WTC11 (cell line): ENCODE data around the gene YWHAH.

ENCODE experiments used
- CTCF ChIP-seq: fragments of 200-600 bp; IDR thresholded peaks from 2 replicates; pipeline ENCODE4 v1.8.0; 2022; ENCODE audit warnings: antibody characterized with exemption
- E2F5 ChIP-seq: sonication (generic); formaldehyde crosslinking; IDR thresholded peaks from 2 replicates; pipeline ENCODE4 v1.8.1; 2022; ENCODE audit warnings: mild to moderate bottlenecking, moderate library complexity, missing genetic modification reagents
- ERG ChIP-seq: fragments of 250-450 bp; sonication (Bioruptor Pico); IDR thresholded peaks from 2 replicates; pipeline ENCODE4 v1.8.0; 2021; ENCODE audit warnings: mild to moderate bottlenecking
- FOXJ3 ChIP-seq: sonication (generic); formaldehyde crosslinking; IDR thresholded peaks from 2 replicates; pipeline ENCODE4 v1.9.0; 2021; ENCODE audit warnings: missing genetic modification reagents, mild to moderate bottlenecking, borderline replicate concordance
- NFATC4 ChIP-seq: fragments of 250-450 bp; sonication (Bioruptor Pico); IDR thresholded peaks from 2 replicates; pipeline ENCODE4 v1.9.0; 2021; ENCODE audit warnings: mild to moderate bottlenecking
- SMAD3 ChIP-seq: sonication (generic); formaldehyde crosslinking; IDR thresholded peaks from 2 replicates; pipeline ENCODE4 v1.8.0; 2022; ENCODE audit warnings: missing genetic modification reagents, mild to moderate bottlenecking, borderline replicate concordance
- USF2 ChIP-seq: sonication (generic); formaldehyde crosslinking; IDR thresholded peaks from 2 replicates; pipeline ENCODE4 v1.8.1; 2023; ENCODE audit warnings: mild to moderate bottlenecking, missing genetic modification reagents, moderate library complexity
- ZNF121 ChIP-seq: sonication (generic); formaldehyde crosslinking; IDR thresholded peaks from 2 replicates; pipeline ENCODE4 v1.8.0; 2023; ENCODE audit warnings: missing genetic modification reagents
- ZNF263 ChIP-seq: sonication (generic); formaldehyde crosslinking; IDR thresholded peaks from 2 replicates; pipeline ENCODE4 v1.8.1; 2022; ENCODE audit warnings: low read depth, mild to moderate bottlenecking, moderate library complexity, missing genetic modification reagents
- TF ChIP-seq, protein P1 (sequence below): sonication (generic); formaldehyde crosslinking; IDR thresholded peaks from 2 replicates; pipeline ENCODE4 v1.8.1; 2022; ENCODE audit warnings: low read depth, missing genetic modification reagents, borderline replicate concordance
- TF ChIP-seq, protein P2 (sequence below): sonication (generic); formaldehyde crosslinking; conservative IDR thresholded peaks from 2 replicates; pipeline ENCODE4 v1.8.1; 2022; ENCODE audit warnings: mild to moderate bottlenecking, missing genetic modification reagents

- TF ChIP-seq USF2 (no peak), CTCF (peak; percentile 98), ZNF263 (CRISPR knock-in tag) (peak; percentile 60), NFATC4 (no peak), ZNF121 (CRISPR knock-in tag) (no peak), ERG (CRISPR knock-in tag) (no peak), FOXJ3 (no peak), SMAD3 (CRISPR knock-in tag) (no peak), E2F5 (CRISPR knock-in tag) (no peak)
- TF ChIP-seq, protein P1, sequence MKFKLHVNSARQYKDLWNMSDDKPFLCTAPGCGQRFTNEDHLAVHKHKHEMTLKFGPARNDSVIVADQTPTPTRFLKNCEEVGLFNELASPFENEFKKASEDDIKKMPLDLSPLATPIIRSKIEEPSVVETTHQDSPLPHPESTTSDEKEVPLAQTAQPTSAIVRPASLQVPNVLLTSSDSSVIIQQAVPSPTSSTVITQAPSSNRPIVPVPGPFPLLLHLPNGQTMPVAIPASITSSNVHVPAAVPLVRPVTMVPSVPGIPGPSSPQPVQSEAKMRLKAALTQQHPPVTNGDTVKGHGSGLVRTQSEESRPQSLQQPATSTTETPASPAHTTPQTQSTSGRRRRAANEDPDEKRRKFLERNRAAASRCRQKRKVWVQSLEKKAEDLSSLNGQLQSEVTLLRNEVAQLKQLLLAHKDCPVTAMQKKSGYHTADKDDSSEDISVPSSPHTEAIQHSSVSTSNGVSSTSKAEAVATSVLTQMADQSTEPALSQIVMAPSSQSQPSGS (CRISPR knock-in tag): no peak
- TF ChIP-seq, protein P2, sequence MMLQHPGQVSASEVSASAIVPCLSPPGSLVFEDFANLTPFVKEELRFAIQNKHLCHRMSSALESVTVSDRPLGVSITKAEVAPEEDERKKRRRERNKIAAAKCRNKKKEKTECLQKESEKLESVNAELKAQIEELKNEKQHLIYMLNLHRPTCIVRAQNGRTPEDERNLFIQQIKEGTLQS (CRISPR knock-in tag): no peak
These were observed 26.4 kb downstream of the YWHAH start for GRCh38 chr22:31970490-31971444.
